Testis (tissue), 2 donors: Measurements from ENCODE around the gene ICE2.

ENCODE experiments used
- CTCF ChIP-seq, 3 experiments: fragments of 450-650 bp in 2 of 3; fragments of 200-600 bp in 1 of 3; sonication (generic) in 1 of 3; IDR thresholded peaks; one replicate each; pipeline ENCODE4 v1.5.1; 2016 to 2019; ENCODE audit warnings: antibody characterized with exemption in 3 of 3, mild to moderate bottlenecking in 2 of 3, moderate library complexity in 1 of 3
- POLR2A ChIP-seq: fragments of 450-650 bp; IDR thresholded peaks from one replicate; pipeline ENCODE4 v1.6.1; 2017; ENCODE audit warnings: antibody characterized with exemption, mild to moderate bottlenecking, moderate library complexity

- TF ChIP-seq POLR2A (no peak), CTCF (IDR thresholded peaks at IDR 0.05) (no peak)
These were observed 16.9 kb downstream of the ICE2 start for GRCh38 chr15:60462027-60462426.
